ENCODE measurements around the gene CRYBB3.

CRYBB3 gene

DNA sequence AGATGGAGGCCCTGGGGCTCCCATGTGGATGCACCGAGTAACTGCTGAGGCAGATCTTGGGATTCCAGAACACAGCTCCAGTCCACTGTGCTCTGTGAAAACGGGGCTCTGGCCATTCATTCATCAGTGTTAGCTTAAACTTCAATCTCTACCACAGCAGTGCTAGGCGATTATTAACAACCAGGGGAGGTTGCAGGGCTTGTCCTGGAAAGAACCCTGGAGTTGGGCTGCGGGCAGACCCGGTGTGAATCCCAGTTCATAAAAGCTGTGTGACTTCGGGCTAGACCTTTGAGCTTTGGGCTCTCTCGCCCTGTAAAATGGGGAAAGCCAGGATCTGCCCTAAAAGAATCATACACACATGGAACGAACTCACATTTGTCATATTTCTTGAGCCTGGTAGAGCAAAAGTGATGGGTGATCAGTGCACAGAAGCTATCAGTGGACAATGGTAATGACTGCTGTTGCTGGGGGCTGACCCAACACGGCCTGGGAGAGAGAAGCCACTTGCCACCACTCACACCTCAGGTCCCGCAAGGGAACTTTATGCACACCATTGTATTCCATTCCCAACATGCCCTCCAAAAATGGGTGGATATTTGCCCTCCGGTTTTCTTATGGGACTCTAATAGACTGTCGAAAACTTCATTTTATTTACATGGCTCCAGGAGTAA, 15.6 kb upstream of the CRYBB3 start:
- TF ChIP-seq CTCF (conservative IDR thresholded peaks at IDR 0.05; ENCODE audit: low read depth, low read length), result no peak
- DNase-seq (ENCODE audit: low read depth), result no peak

GRCh38 chr22:25186140-25186539, 13.5 kb upstream of the CRYBB3 start:
- DNase-seq (ENCODE audit: low read depth), result no peak
- no peak overlapping the region for H3K4me3 ChIP-seq (ENCODE audit: low read depth, low read length)
- no peak for TF ChIP-seq CTCF (conservative IDR thresholded peaks at IDR 0.05; ENCODE audit: low read depth, low read length)

More for the DNA sequence above, 15.6 kb upstream of the CRYBB3 start:
- no peak overlapping the region for H3K4me3 ChIP-seq (ENCODE audit: low read depth, low read length)

DNA sequence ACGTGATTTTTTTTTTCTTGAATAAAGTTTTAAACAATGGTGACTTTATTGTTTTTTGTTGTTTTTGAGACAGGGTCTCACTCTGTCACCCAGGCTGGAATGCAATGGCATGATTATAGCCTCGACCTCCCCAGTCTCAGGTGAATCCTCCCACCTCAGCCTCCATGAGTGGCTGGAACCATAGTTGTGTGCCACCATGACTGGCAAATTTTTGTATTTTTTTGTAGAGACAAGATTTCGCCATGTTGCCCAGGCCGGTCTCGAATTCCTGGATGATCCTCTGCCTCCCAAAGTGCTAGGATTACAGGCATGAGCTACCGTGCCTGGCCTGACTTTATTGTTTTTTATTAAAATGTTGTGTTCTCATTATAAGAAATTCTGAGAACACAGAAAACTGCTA, 12.2 kb upstream of the CRYBB3 start:
- TF ChIP-seq CTCF (conservative IDR thresholded peaks at IDR 0.05; ENCODE audit: low read depth, low read length), result no peak
- H3K4me3 ChIP-seq (ENCODE audit: low read depth, low read length), result no peak overlapping the region
- no peak for DNase-seq (ENCODE audit: low read depth)

- no peak for TF ChIP-seq CTCF (conservative IDR thresholded peaks at IDR 0.05; ENCODE audit: low read depth, low read length)
- no peak for DNase-seq (ENCODE audit: low read depth)
- no peak overlapping the region for H3K4me3 ChIP-seq (ENCODE audit: low read depth, low read length)
Observed at GRCh38 chr22:25192406-25192805, 7.3 kb upstream of the CRYBB3 start.

DNA sequence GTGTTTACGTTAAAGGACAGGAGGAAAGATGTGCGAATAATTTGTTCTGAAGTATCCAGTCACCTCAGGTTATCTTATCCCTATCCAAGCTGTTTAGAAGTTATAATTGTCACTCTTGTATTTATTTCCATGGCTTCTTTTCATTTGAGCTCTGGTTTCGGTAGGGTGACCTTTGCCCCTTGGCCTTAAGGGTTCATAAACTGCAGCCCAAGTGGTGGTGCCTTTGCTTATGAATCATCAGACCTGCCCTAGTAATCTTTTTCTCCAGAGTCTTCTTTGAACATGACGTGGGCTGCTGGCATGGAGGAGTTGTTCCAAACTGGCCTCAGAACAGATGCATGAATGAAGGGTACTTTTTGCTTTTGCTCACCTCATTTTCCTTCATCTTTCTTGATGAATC, 6.5 kb upstream of the CRYBB3 start:
- H3K4me3 ChIP-seq (ENCODE audit: low read depth, low read length), result no peak overlapping the region
- DNase-seq (ENCODE audit: low read depth), result no peak
- TF ChIP-seq CTCF (conservative IDR thresholded peaks at IDR 0.05; ENCODE audit: low read depth, low read length), result no peak

GRCh38 chr22:25193548-25193947, 6.1 kb upstream of the CRYBB3 start:
- peak; percentile 2 for DNase-seq (ENCODE audit: low read depth)
- TF ChIP-seq CTCF (conservative IDR thresholded peaks at IDR 0.05; ENCODE audit: low read depth, low read length), result no peak
- no peak overlapping the region for H3K4me3 ChIP-seq (ENCODE audit: low read depth, low read length)

- no peak for DNase-seq (ENCODE audit: low read depth)
- no peak for TF ChIP-seq CTCF (conservative IDR thresholded peaks at IDR 0.05; ENCODE audit: low read depth, low read length)
- no peak overlapping the region for H3K4me3 ChIP-seq (ENCODE audit: low read depth, low read length)
Observed at GRCh38 chr22:25196326-25196725, 3.3 kb upstream of the CRYBB3 start.
